ENCODE results near the gene CLPX.

DNA sequence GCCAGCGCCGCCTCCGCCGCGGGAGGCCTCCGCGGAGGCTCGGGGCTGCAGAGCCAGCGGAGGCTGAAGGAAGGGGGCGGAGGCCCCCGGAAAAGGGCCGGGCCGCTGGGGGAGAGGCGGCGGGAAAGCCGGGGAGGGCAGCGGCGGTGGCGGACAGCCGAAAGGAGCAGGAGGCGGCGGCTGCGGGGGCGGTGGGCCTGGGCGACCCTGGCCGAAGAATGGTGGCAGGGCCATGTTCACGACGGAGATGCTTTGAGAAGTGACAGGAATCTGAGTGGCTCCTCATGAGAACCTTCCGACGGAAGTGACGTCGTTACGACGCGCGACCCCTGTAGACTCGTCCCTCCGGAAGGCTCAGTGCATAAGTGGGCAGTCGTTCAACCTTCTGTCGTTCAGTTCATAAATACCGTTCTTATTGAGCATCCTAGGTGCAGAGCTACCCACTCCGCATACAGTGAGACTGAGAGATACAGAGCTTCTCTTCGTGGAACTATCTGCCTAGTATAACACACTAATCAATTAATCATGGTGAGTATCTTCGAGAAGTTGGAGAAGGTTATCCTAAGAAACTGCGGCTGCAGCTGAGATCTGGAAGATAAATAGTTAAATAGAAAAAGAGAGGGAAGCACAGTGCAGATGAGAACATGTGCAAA, 51.5 kb downstream of the CLPX start, which contains the start of gene PDCD7:
- TF ChIP-seq, protein P1, sequence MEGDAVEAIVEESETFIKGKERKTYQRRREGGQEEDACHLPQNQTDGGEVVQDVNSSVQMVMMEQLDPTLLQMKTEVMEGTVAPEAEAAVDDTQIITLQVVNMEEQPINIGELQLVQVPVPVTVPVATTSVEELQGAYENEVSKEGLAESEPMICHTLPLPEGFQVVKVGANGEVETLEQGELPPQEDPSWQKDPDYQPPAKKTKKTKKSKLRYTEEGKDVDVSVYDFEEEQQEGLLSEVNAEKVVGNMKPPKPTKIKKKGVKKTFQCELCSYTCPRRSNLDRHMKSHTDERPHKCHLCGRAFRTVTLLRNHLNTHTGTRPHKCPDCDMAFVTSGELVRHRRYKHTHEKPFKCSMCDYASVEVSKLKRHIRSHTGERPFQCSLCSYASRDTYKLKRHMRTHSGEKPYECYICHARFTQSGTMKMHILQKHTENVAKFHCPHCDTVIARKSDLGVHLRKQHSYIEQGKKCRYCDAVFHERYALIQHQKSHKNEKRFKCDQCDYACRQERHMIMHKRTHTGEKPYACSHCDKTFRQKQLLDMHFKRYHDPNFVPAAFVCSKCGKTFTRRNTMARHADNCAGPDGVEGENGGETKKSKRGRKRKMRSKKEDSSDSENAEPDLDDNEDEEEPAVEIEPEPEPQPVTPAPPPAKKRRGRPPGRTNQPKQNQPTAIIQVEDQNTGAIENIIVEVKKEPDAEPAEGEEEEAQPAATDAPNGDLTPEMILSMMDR (IDR thresholded peaks at IDR 0.05; ENCODE audit: poor library complexity) = no peak
- no peak for TF ChIP-seq EZH2 (IDR thresholded peaks at IDR 0.05; ENCODE audit: borderline replicate concordance)
